GM18508 (cell line): Measurements from ENCODE around the gene IL17RD.

Experiments
- ATAC-seq: cut with Tn5 transposase; IDR thresholded peaks from one replicate; pipeline ENCODE4 v1.9.1; 2021; ENCODE audit warnings: moderate number of reproducible peaks; ENCODE audit not compliant: insufficient read depth, unreplicated experiment

IL17RD gene

DNA sequence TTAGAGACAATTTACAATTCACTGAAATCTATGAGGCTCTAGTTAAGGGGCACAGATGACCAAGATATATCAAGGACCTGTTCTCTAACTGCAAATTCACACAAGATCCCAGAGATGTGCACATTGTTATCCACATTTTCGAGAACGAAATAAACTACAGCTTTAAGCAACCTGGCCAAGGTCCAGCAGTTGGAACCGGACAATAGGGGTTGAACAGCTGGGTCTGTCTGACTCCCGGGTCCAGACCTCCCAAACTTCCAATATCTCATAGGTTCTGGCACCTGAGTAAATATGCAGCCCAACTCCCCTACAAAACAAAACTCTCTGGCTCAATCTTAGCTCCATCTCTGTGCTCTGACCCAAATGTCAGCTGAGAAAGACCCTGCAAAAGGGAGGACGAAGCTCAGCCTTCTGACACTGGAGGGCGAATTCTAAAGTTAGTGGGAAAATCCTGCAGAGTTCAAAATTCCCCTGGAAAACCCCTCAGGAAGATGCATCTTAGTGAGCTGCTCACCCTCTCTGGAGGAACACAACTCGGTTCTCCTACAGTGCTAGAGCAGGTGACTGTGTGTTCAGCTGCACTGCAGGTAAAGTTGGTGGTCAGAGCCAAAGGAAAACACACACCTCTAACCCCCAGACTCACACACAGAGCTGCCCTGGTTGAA, 118.9 kb downstream of the IL17RD start:
- ATAC-seq: no peak

DNA sequence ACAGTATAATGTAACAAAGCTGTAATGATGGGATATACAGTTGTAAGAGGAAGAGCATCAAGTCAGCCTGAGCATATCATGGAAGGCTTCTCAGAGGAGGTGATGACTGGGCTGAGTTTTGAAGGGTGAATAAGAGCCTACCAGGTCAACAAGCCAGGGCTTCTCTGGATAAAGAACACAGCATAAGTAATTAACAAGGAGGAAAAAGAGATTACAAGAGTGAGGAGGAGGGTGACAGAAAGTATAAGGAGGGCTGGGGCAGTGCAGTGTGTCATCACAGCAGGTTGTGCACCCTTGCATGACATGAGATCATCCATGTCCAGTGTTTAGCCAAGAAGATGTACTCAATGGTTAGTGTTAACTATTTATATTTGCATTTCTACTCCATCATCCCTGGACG, 121.6 kb downstream of the IL17RD start:
- ATAC-seq: no peak

- no peak for ATAC-seq
These were observed 123.5 kb downstream of the IL17RD start for GRCh38 chr3:57041674-57042073.
